Lung (tissue), 12 donors: ENCODE results near the gene FSHR. TPM values are rescaled to one million over a fixed set of nuclear protein-coding genes. Genes with fewer than 3 reads are reported as not detected.

Experiments
- ATAC-seq: fragments of 200-7000 bp; cut with Tn5 transposase; one replicate; pipeline ENCODE4 v1.9.1; 2020; ENCODE audit warnings: moderate number of reproducible peaks; ENCODE audit not compliant: insufficient read depth, low FRiP score
- DNase-seq, 3 donors: peaks; one replicate each; pipeline ENCODE4 v3.0.0-alpha.2; 2013 to 2017
- H3K27ac ChIP-seq, 2 donors: one replicate each; pipeline ENCODE4 v1.5.1; 2013; ENCODE audit warnings: mild to moderate bottlenecking in 2 of 2, moderate library complexity in 2 of 2, control low read depth in 1 of 2, inconsistent platforms in 1 of 2, low read depth in 1 of 2, low read length in 1 of 2
- H3K27me3 ChIP-seq, 3 donors: one replicate each; pipeline ENCODE4 v1.5.1; 2013; ENCODE audit warnings: low read length in 2 of 3; ENCODE audit not compliant: control insufficient read depth in 3 of 3, insufficient read depth in 3 of 3
- H3K36me3 ChIP-seq, 4 donors: one replicate each; pipeline ENCODE4 v1.5.1; 2013; ENCODE audit warnings: low read length in 4 of 4, mild to moderate bottlenecking in 1 of 4, moderate library complexity in 1 of 4; ENCODE audit not compliant: control insufficient read depth in 4 of 4, insufficient read depth in 4 of 4
- H3K4me1 ChIP-seq, 5 donors: one replicate each; pipeline ENCODE4 v1.5.1; 2013; ENCODE audit warnings: low read length in 5 of 5, mild to moderate bottlenecking in 2 of 5, moderate library complexity in 1 of 5; ENCODE audit not compliant: control insufficient read depth in 5 of 5, insufficient read depth in 5 of 5
- H3K4me3 ChIP-seq: one replicate; pipeline ENCODE4 v1.5.1; 2013; ENCODE audit warnings: mild to moderate bottlenecking, control low read depth, moderate library complexity
- H3K9ac ChIP-seq, 2 donors: one replicate each; pipeline ENCODE4 v1.5.1; 2013; ENCODE audit warnings: low read length in 2 of 2, control low read depth in 1 of 2; ENCODE audit not compliant: insufficient read depth in 1 of 2
- H3K9me3 ChIP-seq, 4 donors: one replicate each; pipeline ENCODE4 v1.5.1; 2013; ENCODE audit warnings: low read length in 3 of 4, mild to moderate bottlenecking in 1 of 4, moderate library complexity in 1 of 4; ENCODE audit not compliant: control insufficient read depth in 4 of 4, insufficient read depth in 3 of 4
- WGBS, 2 donors: extraction: QIAGEN DNeasy Blood & Tissue Kit; methylation state at CpG; one replicate each; pipeline ENCODE4 v1.1.7; 2013; 5-methylcytosine and 5-hydroxymethylcytosine counted together
- polyA plus RNA-seq, 2 donors: library from polyadenylated mRNA; stranded (reverse); fragments of 200-250 nt; gene quantifications; one replicate each; pipeline ENCODE4 v1.2.1, GENCODE V29; 2013
- total RNA-seq, 2 donors: library from RNA; depleted of rRNA in 1 of 2; stranded (reverse); fragments of >200 nt in 1 of 2; gene quantifications; one replicate each; pipeline ENCODE4 v1.2.1, GENCODE V29; 2014 to 2021
- TF ChIP-seq, protein P1 (sequence below): IDR thresholded peaks from 2 replicates; pipeline ENCODE4 v1.5.1; 2012; ENCODE audit warnings: mild to moderate bottlenecking; ENCODE audit errors: control extremely low read depth, extremely low read depth
- donor health status: control.
- donor health status: control.
- donor health status: Bipolar disorder and iron deficiency.
- donor health status: healthy.
- donor health status: DM: yes; HTN: yes; CAD: no.

The FSHR gene
- total and polyA plus RNA-seq, 4 donors = not detected

DNA sequence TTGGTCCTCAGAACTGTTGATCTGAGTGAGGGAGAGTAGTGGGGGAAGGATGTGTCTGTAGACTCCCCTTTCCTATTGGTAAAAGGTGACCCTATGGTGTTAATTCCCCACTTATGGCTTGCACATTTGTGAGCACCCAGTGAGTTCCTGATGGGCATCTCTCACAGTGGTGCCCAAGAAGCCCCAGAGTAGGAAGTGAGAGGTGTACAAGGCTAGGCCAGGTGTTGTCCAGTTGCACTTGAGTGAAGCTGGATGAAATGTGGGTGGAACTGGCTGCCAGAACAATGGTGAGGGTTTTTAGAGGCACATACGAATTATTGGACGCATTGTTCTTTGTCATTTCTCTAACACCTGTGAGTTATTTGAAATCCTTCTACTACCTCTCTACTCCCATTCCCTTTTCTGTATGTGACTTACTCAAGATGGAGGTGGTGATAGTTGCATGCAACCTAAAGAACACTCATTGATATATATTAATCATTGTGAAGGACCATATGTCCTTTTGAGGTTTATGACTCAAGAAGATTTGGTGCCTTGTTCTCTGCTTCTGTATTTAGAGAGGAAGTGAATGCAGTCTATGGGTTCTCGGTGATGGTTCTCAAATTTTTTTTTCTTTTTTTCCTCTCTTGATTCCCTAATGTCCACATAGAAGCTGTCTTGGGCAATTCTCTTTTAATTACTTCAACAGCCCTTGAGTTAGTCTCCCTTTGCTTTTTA, 162.7 kb downstream of the FSHR start:
- no peaks in the 10 kb centered on the region for H3K36me3 ChIP-seq
- no peak overlapping the region for H3K27ac ChIP-seq
- no peaks in the 10 kb centered on the region for H3K4me1 ChIP-seq
- H3K9ac ChIP-seq = no peak overlapping the region
- TF ChIP-seq, protein P1, sequence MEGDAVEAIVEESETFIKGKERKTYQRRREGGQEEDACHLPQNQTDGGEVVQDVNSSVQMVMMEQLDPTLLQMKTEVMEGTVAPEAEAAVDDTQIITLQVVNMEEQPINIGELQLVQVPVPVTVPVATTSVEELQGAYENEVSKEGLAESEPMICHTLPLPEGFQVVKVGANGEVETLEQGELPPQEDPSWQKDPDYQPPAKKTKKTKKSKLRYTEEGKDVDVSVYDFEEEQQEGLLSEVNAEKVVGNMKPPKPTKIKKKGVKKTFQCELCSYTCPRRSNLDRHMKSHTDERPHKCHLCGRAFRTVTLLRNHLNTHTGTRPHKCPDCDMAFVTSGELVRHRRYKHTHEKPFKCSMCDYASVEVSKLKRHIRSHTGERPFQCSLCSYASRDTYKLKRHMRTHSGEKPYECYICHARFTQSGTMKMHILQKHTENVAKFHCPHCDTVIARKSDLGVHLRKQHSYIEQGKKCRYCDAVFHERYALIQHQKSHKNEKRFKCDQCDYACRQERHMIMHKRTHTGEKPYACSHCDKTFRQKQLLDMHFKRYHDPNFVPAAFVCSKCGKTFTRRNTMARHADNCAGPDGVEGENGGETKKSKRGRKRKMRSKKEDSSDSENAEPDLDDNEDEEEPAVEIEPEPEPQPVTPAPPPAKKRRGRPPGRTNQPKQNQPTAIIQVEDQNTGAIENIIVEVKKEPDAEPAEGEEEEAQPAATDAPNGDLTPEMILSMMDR = no peak
- ATAC-seq = no peak
- 86 to 88% methylated on average over 3 of the region's 3 CpGs for WGBS, 2 donors
- H3K9me3 ChIP-seq = no peaks in the 10 kb centered on the region
- H3K4me3 ChIP-seq = no peak overlapping the region
- no peak for DNase-seq
- H3K27me3 ChIP-seq = no peaks in the 10 kb centered on the region

DNA sequence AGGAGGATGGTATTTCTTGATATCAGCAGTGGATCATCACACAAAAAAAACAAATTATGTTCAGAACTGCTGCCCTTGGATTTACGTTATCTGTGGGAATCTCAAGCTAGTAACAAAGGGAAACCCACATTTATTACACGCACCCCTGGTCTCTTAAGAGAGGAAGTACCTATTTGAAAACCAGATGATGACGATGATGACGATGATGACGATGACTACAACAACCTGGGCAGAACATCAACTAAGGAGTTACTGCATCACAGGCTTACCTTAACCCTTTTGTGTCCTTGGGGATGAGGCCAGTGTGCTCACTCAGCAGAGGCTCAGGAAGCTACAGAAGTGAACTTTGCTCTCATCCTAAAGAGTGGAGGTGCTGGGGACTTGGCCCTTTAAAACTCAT, 169.4 kb downstream of the FSHR start:
- ATAC-seq = no peak
- H3K36me3 ChIP-seq = no peaks in the 10 kb centered on the region
- no peak overlapping the region for H3K9ac ChIP-seq
- DNase-seq = no peak
- H3K27ac ChIP-seq = no peak overlapping the region
- TF ChIP-seq, protein P1 = no peak
- WGBS, 2 donors = 65 to 70% methylated on average over 5 of the region's 5 CpGs
- no peaks in the 10 kb centered on the region for H3K9me3 ChIP-seq
- H3K27me3 ChIP-seq = no peaks in the 10 kb centered on the region
- H3K4me3 ChIP-seq = no peak overlapping the region
- H3K4me1 ChIP-seq = no peaks in the 10 kb centered on the region

DNA sequence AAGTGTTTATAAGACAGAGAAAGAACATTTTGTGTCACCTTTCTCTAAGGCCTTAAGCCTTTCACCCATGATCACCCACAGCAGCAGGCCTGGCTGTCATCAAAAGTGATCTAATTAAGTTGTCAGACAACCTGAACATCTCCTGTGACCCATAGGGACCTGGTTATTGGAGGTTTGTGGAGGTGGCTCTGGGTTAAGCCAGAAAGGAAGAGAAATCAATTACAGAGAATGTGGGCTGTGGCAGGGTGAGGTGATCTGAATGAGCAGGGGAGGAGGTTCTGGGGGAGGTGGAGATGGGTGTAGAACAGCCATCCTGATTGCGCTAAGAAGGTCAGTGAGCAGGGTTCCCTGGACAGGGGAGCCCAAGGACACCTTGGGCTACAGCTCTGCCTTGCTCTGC, 170.8 kb downstream of the FSHR start:
- WGBS, 2 donors = 92 to 94% methylated on average over 1 of the region's 1 CpG
- H3K4me1 ChIP-seq = no peaks in the 10 kb centered on the region
- no peak overlapping the region for H3K9ac ChIP-seq
- TF ChIP-seq, protein P1 = no peak
- no peak overlapping the region for H3K4me3 ChIP-seq
- ATAC-seq (no peak), DNase-seq (no peak)
- H3K9me3 ChIP-seq = no peaks in the 10 kb centered on the region
- no peaks in the 10 kb centered on the region for H3K27me3 ChIP-seq
- no peaks in the 10 kb centered on the region for H3K36me3 ChIP-seq
- no peak overlapping the region for H3K27ac ChIP-seq
